ENCODE measurements around the gene AGMO. TPM values are rescaled to one million over a fixed set of nuclear protein-coding genes. Genes with fewer than 3 reads are reported as not detected.
"Not testable (repeated sequence)": the region's sequence is repeated elsewhere in the genome, so short reads cannot be mapped to it uniquely, and the experiment has no call there.

AGMO gene
- total RNA-seq, 1 donor from 2014 or later = 0.20 TPM

- no peak for DNase-seq
- ATAC-seq = no peak
- no peak for TF ChIP-seq CTCF (IDR thresholded peaks at IDR 0.05)
- H3K4me1 ChIP-seq = no peaks in the 10 kb centered on the region
- H3K9me3 ChIP-seq = no peaks in the 10 kb centered on the region
- H3K36me3 ChIP-seq = no peaks in the 10 kb centered on the region
- no peak overlapping the region for H3K4me3 ChIP-seq
- intact Hi-C loops (cut with DNase I) = no loop called here
- no peak overlapping the region for H3K27ac ChIP-seq
- H3K27me3 ChIP-seq = no peaks in the 10 kb centered on the region
Observed at GRCh38 chr7:15543256-15543655, 18.6 kb downstream of the AGMO start.

- intact Hi-C loops (cut with DNase I) = no loop called here
- no peak for DNase-seq
Observed at GRCh38 chr7:15527648-15528047, 34.2 kb downstream of the AGMO start.

GRCh38 chr7:15525652-15526263, 36.1 kb downstream of the AGMO start:
- Histone ChIP-seq H3K4me1 (no peaks in the 10 kb centered on the region), H3K36me3 (no peaks in the 10 kb centered on the region), H3K27ac (no peak overlapping the region), H3K9me3 (no peaks in the 10 kb centered on the region), H3K27me3 (no peaks in the 10 kb centered on the region), H3K4me3 (no peak overlapping the region)
- intact Hi-C loops (cut with DNase I) = no loop called here
- ATAC-seq (peak; percentile 24), DNase-seq (no peak)
- TF ChIP-seq CTCF (IDR thresholded peaks at IDR 0.05) = no peak

More at GRCh38 chr7:15527648-15528047, 34.2 kb downstream of the AGMO start:
- no peak for ATAC-seq
- Histone ChIP-seq H3K9me3 (no peaks in the 10 kb centered on the region), H3K27ac (no peak overlapping the region), H3K27me3 (no peaks in the 10 kb centered on the region), H3K4me3 (no peak overlapping the region), H3K36me3 (no peaks in the 10 kb centered on the region), H3K4me1 (no peaks in the 10 kb centered on the region)
- no peak for TF ChIP-seq CTCF (IDR thresholded peaks at IDR 0.05)

- Histone ChIP-seq H3K4me1 (no peaks in the 10 kb centered on the region), H3K36me3 (no peaks in the 10 kb centered on the region), H3K27ac (no peak overlapping the region), H3K27me3 (no peaks in the 10 kb centered on the region), H3K4me3 (no peak overlapping the region), H3K9me3 (no peaks in the 10 kb centered on the region)
- no peak for ATAC-seq
- intact Hi-C loops (cut with DNase I) = no loop called here
- DNase-seq = no peak
- TF ChIP-seq CTCF (IDR thresholded peaks at IDR 0.05) = no peak
Observed at GRCh38 chr7:15524077-15524476, 37.7 kb downstream of the AGMO start.

GRCh38 chr7:15517865-15518264, 44.0 kb downstream of the AGMO start:
- intact Hi-C loops (cut with DNase I); H3K27ac ChIP-seq; H3K4me3 ChIP-seq; H3K4me1 ChIP-seq; ATAC-seq; H3K36me3 ChIP-seq; DNase-seq; H3K9me3 ChIP-seq; H3K27me3 ChIP-seq: not testable (repeated sequence)

GRCh38 chr7:15515252-15515651, 46.6 kb downstream of the AGMO start:
- no peaks in the 10 kb centered on the region for H3K36me3 ChIP-seq
- ATAC-seq = no peak
- no peak for TF ChIP-seq CTCF (IDR thresholded peaks at IDR 0.05)
- no peak overlapping the region for H3K27ac ChIP-seq
- no peaks in the 10 kb centered on the region for H3K9me3 ChIP-seq
- intact Hi-C loops (cut with DNase I) = no loop called here
- no peak for DNase-seq
- no peaks in the 10 kb centered on the region for H3K27me3 ChIP-seq
- no peaks in the 10 kb centered on the region for H3K4me1 ChIP-seq
- no peak overlapping the region for H3K4me3 ChIP-seq
